HepG2 (cell line): ENCODE results near the gene TBC1D16. TPM values are rescaled to one million over a fixed set of nuclear protein-coding genes. Genes with fewer than 3 reads are reported as not detected.

Experiments
- FOSL1 ChIP-seq: sonication (generic); formaldehyde crosslinking; IDR thresholded peaks from 2 replicates; pipeline ENCODE4 v1.9.0; 2021; ENCODE audit warnings: missing genetic modification reagents, borderline replicate concordance
- GATAD1 ChIP-seq: IDR thresholded peaks from 2 replicates; pipeline ENCODE4 v1.6.1; 2016; ENCODE audit warnings: missing genetic modification reagents, missing compliant biosample characterization
- GFI1 ChIP-seq: sonication (generic); formaldehyde crosslinking; IDR thresholded peaks from 2 replicates; pipeline ENCODE4 v1.5.0; 2020; ENCODE audit warnings: missing genetic modification reagents, mild to moderate bottlenecking, borderline replicate concordance
- HCFC1 ChIP-seq: fragments of 150-350 bp; IDR thresholded peaks from 2 replicates; pipeline ENCODE4 v1.6.1; 2014; ENCODE audit warnings: low read depth, low read length
- MED1 ChIP-seq: sonication (generic); formaldehyde crosslinking; IDR thresholded peaks from 2 replicates; pipeline ENCODE4 v1.4.0; 2020; ENCODE audit warnings: missing genetic modification reagents
- MED8 ChIP-seq: sonication (generic); formaldehyde crosslinking; IDR thresholded peaks from 2 replicates; pipeline ENCODE4 v1.8.1; 2023; ENCODE audit warnings: mild to moderate bottlenecking, missing genetic modification reagents; ENCODE audit not compliant: insufficient replicate concordance
- PREB ChIP-seq: sonication (generic); formaldehyde crosslinking; IDR thresholded peaks from 2 replicates; pipeline ENCODE4 v1.4.0; 2020; ENCODE audit warnings: missing genetic modification reagents
- RXRA ChIP-seq: sonication (generic); formaldehyde crosslinking; IDR thresholded peaks from 2 replicates; pipeline ENCODE4 v1.5.1; 2020; ENCODE audit warnings: missing genetic modification reagents
- YY1 ChIP-seq: IDR thresholded peaks from 2 replicates; pipeline ENCODE4 v1.6.1; 2011; ENCODE audit warnings: low read length, low read depth, moderate library complexity, mild to moderate bottlenecking; ENCODE audit not compliant: insufficient read depth, insufficient replicate concordance
- ZFP36 ChIP-seq: fragments of 150-350 bp; IDR thresholded peaks from 2 replicates; pipeline ENCODE4 v1.6.1; 2018; ENCODE audit warnings: borderline replicate concordance, low read length, low read depth; ENCODE audit not compliant: partially characterized antibody
- ZFP91 ChIP-seq: sonication (generic); formaldehyde crosslinking; IDR thresholded peaks from 2 replicates; pipeline ENCODE4 v1.9.0; 2022; ENCODE audit warnings: missing genetic modification reagents, mild to moderate bottlenecking, borderline replicate concordance
- ZNF317 ChIP-seq: sonication (generic); formaldehyde crosslinking; IDR thresholded peaks from 2 replicates; pipeline ENCODE4 v1.5.0; 2020; ENCODE audit warnings: mild to moderate bottlenecking, missing genetic modification reagents
- ZNF546 ChIP-seq: sonication (generic); formaldehyde crosslinking; conservative IDR thresholded peaks from 2 replicates; pipeline ENCODE4 v1.8.1; 2023; ENCODE audit warnings: mild to moderate bottlenecking, missing genetic modification reagents
- ZNF598 ChIP-seq: sonication (generic); formaldehyde crosslinking; IDR thresholded peaks from 2 replicates; pipeline ENCODE4 v1.5.1; 2020; ENCODE audit warnings: mild to moderate bottlenecking, missing genetic modification reagents, borderline replicate concordance
- ZNF619 ChIP-seq: sonication (generic); formaldehyde crosslinking; IDR thresholded peaks from 2 replicates; pipeline ENCODE4 v1.4.0; 2020; ENCODE audit warnings: mild to moderate bottlenecking, missing genetic modification reagents
- ZNF7 ChIP-seq: IDR thresholded peaks from 2 replicates; pipeline ENCODE4 v1.6.1; 2016; ENCODE audit warnings: missing biosample characterization, missing genetic modification reagents
- ZSCAN21 ChIP-seq: sonication (generic); formaldehyde crosslinking; IDR thresholded peaks from 2 replicates; pipeline ENCODE4 v1.8.0; 2022; ENCODE audit warnings: mild to moderate bottlenecking, missing genetic modification reagents, moderate library complexity, borderline replicate concordance
- polyA plus RNA-seq, 8 experiments: library from polyadenylated mRNA; depleted of rRNA in 3 of 8; stranded (reverse) in 7 of 8; unstranded in 1 of 8; fragments of >200 nt; fragmentation: Illumina TruSeq in 4 of 8; extraction: Trizol in 4 of 8; gene quantifications; 2 replicates each; pipeline versions ENCODE4 v1.2.1 to v1.2.3, GENCODE V29; 2011 to 2016; ENCODE audit warnings: low read depth in 4 of 8, missing spikeins in 1 of 8, mixed read lengths in 1 of 8; ENCODE audit not compliant: insufficient read depth in 1 of 8
- total RNA-seq, 5 experiments: library from RNA; depleted of rRNA; stranded (reverse); fragments of >200 nt; fragmentation: Illumina TruSeq; extraction: Trizol; gene quantifications; 2 replicates each; pipeline ENCODE4 v1.2.3, GENCODE V29; 2016; ENCODE audit warnings: low read depth in 1 of 5
- TF ChIP-seq, protein P1 (sequence below): sonication (generic); formaldehyde crosslinking; IDR thresholded peaks from 2 replicates; pipeline ENCODE4 v1.8.0; 2022; ENCODE audit warnings: missing genetic modification reagents, mild to moderate bottlenecking, inconsistent platforms, borderline replicate concordance
- TF ChIP-seq, protein P2 (sequence below): sonication (generic); formaldehyde crosslinking; IDR thresholded peaks from 2 replicates; pipeline ENCODE4 v1.9.0; 2021; ENCODE audit warnings: missing genetic modification reagents, borderline replicate concordance

The TBC1D16 gene
- total and polyA plus RNA-seq, 2 of the 13 experiments (the other 11 are each of a cell fraction or from before 2014, with no cell fraction given): 14.9 to 24.9 TPM

DNA sequence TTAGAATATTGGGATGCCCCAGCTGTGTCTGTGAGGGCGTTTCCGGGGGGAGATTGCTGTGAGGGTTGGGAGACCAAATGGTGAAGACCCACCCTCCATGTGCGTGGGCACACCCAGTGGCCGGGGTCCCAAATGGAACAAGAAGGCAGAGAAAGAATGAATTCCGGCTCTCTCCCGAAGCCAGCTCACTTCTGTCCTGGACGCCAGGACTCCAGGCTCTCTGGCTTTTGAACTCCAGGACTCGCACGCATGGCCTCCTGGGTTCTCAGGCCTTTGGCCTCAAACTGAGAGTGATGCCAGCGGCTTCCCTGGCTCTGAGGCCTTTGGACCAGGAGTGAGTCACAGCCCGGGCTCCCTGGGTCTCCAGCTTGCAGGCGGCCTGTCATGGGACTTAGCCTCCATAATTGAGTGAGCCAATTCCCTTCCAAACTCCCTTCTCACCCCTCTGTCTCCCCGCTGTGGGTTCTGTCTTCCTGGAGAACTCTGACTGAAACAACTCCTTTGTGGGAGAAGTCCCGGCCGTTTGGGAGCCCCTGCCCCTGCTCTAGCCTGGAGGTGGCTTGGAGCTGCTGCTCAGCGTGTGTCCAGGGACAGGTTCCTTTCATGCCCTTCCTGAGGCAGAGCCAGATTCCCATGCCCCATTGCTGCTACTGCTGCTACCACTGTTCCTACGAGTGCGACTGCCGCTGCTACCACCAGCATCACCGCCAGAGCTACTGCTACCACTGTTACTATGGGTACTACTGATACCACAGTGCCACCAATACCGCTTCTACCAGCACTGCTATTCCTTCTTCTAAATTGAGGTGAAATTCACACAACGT, 146.6 kb downstream of the TBC1D16 start (continued):
- TF ChIP-seq MED8 (CRISPR knock-in tag): no peak
- 0 out of 2 replicates have a peak, but pooled peaks have one; percentile 38 for TF ChIP-seq ZNF317 (CRISPR knock-in tag)
- TF ChIP-seq MED1 (CRISPR knock-in tag): 0 out of 2 replicates have a peak, but pooled peaks have one; percentile 34
- TF ChIP-seq, protein P1, sequence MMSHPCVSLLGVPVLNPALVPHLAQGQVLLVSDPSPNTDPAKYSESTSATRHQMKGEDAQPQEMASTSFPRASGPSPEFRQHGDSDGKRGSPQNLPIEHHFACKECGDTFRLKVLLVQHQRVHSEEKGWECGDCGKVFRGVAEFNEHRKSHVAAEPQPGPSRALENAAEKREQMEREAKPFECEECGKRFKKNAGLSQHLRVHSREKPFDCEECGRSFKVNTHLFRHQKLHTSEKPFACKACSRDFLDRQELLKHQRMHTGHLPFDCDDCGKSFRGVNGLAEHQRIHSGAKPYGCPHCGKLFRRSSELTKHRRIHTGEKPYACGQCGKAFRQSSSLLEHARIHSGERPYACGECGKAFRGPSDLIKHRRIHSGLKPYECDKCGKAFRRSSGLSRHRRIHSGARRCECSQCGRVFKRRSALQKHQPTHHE: no peak
- TF ChIP-seq HCFC1: no peak
- TF ChIP-seq ZFP36: no peak
- peak; percentile 58 for TF ChIP-seq YY1
- peak; percentile 59; the same call in 1 of the 2 replicates for TF ChIP-seq FOSL1
- TF ChIP-seq, protein P2, sequence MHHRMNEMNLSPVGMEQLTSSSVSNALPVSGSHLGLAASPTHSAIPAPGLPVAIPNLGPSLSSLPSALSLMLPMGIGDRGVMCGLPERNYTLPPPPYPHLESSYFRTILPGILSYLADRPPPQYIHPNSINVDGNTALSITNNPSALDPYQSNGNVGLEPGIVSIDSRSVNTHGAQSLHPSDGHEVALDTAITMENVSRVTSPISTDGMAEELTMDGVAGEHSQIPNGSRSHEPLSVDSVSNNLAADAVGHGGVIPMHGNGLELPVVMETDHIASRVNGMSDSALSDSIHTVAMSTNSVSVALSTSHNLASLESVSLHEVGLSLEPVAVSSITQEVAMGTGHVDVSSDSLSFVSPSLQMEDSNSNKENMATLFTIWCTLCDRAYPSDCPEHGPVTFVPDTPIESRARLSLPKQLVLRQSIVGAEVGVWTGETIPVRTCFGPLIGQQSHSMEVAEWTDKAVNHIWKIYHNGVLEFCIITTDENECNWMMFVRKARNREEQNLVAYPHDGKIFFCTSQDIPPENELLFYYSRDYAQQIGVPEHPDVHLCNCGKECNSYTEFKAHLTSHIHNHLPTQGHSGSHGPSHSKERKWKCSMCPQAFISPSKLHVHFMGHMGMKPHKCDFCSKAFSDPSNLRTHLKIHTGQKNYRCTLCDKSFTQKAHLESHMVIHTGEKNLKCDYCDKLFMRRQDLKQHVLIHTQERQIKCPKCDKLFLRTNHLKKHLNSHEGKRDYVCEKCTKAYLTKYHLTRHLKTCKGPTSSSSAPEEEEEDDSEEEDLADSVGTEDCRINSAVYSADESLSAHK (CRISPR knock-in tag): no peak
- TF ChIP-seq RXRA (CRISPR knock-in tag): peak; percentile 24; the same call in 1 of the 2 replicates
- no peak for TF ChIP-seq ZNF546 (CRISPR knock-in tag)
- no peak for TF ChIP-seq GFI1
- no peak for TF ChIP-seq PREB
- TF ChIP-seq ZNF7 (CRISPR knock-in tag): no peak
- TF ChIP-seq ZFP91 (CRISPR knock-in tag): no peak; the same call in 1 of the 2 replicates
- TF ChIP-seq ZNF619 (CRISPR knock-in tag): no peak
- no peak for TF ChIP-seq ZSCAN21 (CRISPR knock-in tag)
- TF ChIP-seq ZNF598 (CRISPR knock-in tag): peak; percentile 77; the same call in 1 of the 2 replicates
- TF ChIP-seq GATAD1 (CRISPR knock-in tag): peak; percentile 36; the same call in 1 of the 2 replicates
